Activated T-cell treated with anti-CD3 and anti-CD28 coated beads for 1 hour (primary cell): ENCODE results near the gene GSTP1.

ENCODE experiments used
- DNase-seq: peaks from one replicate; pipeline ENCODE4 v3.0.0-alpha.2; 2020; ENCODE audit warnings: low read depth

The GSTP1 gene

DNA sequence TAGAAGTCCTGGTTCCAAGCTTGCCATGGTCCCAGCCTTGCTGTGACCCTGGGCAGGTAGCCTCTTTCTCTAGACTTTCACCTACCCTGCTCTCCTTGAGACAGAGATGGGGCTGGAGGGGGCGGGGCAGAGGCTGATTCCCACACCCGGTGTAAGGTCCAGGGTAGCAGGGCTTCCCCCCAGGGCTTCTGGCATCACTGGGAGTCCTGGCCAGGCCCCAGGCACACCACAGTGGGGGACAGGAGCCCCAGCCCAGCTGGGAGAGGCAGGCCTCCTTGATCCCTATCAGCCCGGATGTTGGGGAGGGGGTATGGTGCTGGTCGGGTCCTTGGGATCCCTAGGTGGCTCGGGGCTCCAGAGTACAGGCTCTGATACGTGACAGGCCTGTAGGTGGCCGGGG lies 47.8 kb downstream of the GSTP1 start:
- DNase-seq = no peak

DNA sequence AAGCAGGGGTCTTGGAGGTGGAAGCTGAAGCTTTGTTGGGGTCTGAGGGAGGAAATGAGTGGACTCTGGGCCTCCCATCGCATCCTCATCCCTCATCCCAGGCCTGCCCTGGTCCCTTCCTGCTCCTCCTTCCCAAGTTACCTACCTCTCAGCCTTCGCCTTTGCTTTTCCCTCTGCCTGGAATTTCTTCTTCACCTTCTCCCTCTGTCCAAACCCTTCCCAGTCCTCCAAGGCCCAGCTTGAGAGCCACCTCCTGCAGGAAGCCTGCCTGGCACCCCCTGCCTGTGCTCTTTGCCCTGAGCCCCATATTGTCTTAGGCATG lies 48.2 kb downstream of the GSTP1 start:
- no peak for DNase-seq

DNA sequence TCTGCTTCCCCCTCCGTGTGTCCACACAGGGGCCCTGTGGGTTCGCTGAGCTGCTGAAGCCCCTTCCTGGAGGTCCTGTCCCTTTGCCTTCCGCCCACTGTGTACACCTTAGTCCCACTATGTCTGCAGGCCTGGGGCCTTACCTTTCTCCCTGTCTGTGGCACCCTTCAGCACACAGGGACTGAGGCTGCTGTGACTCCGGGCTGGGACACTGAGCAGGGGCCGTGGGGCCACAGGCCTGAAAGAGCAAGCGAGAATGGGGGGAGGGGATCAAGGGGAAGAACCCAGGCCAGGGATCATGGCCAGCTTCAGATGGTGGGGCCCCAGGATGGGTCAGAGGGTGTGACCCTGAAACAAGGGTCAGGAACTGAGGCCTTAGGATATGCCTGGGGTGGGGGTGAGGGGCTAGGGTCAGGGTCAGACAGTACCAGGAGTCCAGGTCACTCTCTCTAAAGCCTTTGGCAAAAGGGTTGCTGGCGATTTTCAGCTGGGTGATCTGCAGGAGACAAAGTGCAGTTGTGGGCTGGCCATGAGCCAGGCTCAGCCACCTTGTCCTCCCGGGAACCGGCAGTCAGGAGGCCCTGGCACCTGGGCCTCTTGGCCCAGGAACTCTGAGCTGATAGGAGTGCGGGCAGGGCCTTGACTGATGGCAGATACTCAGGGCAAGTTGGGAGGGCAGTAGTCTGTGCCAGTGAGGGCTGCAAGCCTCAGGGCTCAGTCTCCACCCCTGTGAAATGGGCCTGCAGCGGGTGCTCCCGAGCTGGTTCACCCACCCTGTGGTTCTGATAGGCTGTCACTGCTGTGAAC lies 48.8 kb downstream of the GSTP1 start:
- DNase-seq = no peak

DNA sequence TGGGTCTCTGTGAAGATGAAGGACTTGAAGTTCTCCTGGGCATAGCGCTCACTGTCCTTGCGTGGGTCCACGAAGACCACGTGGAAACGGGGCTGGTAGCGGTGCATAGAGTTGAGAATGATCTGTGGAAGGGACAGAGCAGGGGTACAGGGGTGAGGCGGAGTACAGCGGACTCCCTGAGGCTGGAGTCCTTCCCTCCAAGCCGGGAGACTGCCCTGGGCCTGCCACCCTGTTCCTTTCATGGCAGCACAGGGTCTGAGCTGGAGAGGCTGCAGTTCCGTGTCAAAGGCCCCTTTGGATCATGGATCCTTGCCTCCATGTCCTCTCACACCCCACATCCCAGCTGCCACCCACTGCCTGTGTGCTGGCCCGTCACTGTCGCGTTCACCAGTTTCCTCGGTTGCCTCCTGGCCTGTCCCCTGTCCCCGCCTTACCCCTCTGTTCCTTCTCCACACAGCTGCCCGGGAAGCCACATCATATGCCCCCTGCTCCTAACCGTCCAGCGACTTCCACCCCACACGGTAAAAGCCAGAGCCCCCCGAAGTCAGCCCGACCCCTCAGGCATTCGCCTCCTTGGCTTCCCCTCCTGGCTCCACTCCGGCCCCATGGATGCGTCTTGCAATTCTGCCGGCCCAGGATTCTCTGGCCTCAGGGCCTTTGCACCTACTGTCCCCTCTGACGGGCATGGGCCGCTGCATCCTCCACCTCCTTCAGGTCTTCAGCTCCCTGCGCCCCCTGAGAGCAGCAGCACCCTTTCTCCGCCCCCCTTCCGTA lies 49.6 kb downstream of the GSTP1 start:
- no peak for DNase-seq

DNA sequence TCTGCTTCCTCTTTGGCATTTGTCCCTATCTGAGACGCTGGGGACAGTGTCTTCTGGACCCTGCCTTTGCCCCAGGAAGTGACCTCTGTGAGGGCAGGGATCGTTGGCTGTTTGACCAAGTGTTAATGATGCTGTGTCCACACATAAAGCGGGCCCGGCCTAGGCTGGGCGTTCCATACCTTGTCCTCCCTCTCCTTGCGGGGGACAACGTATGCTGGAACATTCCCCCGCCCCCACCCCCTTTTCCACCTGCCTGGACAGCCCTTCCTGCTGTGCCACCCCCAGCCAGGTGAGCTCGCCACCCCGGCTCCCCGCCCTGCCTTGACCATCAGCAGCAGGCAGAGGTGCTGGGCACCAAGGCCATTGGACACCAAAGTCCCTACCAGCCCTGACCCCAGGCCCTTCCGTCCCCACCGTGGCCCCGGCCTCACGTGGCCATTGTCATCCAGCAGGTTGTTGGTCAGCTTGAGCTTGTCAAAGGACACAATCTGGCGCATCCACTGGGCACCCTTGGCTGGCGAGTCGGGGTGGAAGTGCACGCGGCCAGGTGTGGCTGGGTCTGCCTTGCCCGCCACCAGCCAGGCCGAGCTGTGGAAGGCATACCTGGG lies 50.2 kb downstream of the GSTP1 start:
- no peak for DNase-seq

DNA sequence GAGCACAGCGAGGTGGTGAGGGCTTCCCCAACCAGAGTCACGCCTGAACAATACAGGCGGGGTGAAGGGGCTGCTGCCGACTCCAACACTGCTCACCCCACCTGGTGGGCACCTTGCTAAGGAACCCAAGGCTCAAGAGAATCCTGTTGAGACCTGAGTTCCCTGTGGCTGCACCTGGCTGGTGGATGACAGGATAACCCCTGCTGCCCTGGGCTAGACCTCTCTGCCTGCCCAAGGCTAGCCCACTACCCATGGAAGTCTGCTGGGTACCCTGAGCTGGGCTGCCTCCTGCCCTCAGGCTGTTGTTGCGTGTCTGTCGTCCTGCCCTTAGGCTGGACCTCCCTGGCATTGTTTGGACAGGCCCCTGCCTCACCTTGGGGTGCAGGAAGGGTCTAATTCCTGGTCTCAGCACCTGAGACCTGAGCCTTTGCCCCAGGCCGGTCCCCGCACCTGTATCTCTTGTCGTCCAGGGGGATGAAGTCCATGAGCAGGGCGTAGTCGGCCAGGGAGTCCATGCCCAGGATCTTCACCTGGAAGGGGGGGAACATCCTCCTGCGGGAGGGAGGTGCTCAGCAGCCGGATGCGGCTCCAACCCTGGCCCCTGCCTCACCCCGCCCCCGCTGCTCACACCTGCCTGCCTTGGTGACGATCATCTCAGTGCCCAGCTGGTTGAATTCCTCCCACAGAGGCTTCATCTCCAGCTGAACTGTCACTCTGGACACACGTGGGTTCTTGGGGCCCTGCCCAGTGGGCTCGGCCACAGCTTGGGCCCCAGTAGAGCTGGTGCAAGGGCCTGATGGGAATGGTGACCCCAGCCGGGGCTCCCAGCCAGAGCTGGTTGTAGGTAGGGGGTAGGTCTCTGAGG lies 51.0 kb downstream of the GSTP1 start:
- no peak for DNase-seq

DNA sequence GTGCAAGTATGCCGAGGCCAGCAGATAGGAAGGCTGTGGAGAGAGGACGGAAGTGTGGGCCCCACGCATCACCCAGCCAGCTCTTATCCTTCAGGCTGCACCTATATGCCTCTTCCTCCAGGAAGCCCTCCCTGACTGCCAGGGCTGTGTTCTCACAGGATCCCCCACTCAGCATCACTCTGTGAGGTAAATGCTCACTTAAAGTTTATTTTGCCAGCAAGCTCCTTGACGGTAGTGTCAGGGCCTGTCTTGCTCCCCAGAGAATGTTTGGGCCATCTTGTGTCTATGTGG lies 51.6 kb downstream of the GSTP1 start:
- DNase-seq = no peak
